HUDEP-2 (cell line): ENCODE measurements around the gene MRPL47.
A peak's percentile ranks its signal among the peaks of the same experiment; 100 is the strongest.

ENCODE experiments used
- DNase-seq, 76 experiments: peaks; one replicate each; lab custom pipeline; 2025; ENCODE audit not compliant: unreplicated experiment in 76 of 76; lab: John Stamatoyannopoulos, UW

MRPL47 gene

DNA sequence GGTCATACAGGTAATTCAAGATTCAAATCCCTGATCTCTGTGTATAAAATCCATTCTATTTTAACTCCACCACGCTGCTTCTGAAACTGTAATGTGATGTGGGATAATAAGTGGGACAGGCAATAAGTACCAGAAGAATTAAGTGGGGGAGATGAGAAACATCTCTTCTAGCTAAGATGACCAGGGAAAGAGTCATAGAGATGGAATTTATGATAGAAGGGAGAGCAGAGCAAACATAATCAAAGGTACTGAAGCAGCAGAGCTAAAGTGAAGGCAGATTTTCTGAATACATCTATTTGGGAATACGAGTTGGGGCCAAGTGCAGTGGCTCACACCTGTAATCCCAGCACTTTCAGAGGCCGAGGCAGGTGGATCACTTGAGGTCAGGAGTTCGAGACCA lies 4.9 kb downstream of the MRPL47 start:
- DNase-seq: no peak

DNA sequence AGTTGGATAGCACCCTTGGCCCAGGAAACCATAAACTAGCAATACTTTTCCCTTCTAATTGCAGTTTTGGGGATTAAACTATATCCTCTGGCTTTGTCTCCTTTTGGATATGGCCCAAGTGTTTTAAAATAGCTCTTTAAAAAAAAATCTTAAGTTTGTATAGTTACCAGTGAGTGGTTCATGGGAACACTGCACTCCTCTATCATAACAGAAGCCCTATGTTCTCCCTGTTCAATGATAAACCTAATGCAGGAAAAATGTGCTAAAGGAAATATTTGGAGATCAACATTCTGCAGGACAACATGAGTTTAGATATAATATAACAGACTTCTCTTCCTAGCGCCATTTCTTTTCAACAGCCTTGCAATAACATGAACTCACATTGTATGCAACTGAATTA lies 13.1 kb downstream of the MRPL47 start:
- no peak for DNase-seq

DNA sequence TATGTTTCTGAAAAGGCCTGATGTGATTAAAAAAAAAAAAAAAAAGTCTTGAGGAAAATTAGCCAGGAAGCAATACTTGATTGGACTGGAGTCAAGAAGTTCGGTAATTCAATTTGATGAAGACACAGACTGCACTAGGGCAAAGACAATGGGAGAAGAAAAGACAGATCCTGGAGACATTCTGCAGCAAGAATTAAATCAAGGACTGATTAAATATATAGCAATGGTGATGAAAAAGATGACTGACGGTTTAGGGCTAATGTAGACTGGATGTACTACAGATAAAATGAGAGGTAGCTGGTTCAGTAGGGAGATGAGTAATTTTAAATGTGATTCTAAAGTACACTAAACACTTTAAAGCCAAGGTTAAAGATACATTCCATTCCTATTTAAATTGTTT lies 13.8 kb downstream of the MRPL47 start:
- no peak for DNase-seq

DNA sequence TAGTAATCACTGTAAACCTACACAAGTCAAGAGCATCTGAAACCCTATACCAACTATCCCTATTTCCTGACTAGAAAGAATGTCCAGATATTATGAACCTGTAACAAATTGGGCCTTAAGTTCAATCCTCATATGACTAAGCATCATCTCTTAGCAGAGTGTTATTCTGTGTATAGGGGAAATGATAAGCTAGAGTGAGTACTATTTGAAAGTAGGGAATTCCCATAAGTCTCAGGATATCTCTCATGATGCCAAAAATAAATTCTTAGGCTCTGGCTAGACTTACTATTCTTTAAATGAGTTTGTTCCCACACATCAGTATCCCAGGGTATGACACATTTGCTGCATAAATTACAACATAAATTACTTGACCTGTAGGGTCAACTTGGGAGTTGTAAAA lies 15.3 kb downstream of the MRPL47 start:
- DNase-seq: no peak

DNA sequence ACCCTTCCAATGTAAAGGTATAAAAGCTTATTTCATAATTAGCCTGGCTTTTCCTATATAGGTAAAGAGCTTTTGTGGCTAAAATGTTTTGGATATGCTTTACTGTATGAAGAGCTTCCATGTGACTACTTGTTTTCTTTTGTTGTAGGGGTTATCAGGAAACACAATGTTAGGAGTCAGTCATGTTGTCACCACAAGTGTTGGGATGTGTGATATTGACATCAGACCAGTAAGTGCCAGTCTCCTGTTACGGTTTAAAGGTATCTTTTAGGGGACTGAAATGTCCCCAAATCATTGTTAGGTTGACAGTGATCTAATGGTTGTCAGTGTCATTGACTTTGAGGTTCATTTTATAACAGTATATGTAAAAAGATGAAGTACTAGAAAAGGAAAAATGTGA lies 23.4 kb downstream of the MRPL47 start:
- peak in 11 of 76 experiments; percentile 5 to 48 (median 24) for DNase-seq

DNA sequence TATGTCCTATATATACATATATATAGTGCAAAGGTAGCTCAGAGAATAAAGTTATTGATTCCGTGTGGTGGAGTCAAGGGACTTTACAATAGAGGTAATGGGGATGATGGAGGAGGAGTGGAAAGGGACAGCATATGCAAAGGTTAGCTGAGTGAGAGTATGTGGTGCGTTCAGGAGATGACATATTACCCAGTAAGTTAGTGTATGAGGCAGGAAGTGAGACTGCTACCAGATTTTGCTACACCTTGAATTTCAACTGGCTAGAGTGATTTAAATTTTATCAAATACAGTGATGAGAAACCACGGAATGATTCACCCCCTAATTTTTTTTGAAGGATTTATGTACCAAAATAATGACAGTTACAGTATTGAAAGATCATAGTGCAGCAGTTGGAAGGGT lies 38.9 kb downstream of the MRPL47 start:
- DNase-seq: no peak

DNA sequence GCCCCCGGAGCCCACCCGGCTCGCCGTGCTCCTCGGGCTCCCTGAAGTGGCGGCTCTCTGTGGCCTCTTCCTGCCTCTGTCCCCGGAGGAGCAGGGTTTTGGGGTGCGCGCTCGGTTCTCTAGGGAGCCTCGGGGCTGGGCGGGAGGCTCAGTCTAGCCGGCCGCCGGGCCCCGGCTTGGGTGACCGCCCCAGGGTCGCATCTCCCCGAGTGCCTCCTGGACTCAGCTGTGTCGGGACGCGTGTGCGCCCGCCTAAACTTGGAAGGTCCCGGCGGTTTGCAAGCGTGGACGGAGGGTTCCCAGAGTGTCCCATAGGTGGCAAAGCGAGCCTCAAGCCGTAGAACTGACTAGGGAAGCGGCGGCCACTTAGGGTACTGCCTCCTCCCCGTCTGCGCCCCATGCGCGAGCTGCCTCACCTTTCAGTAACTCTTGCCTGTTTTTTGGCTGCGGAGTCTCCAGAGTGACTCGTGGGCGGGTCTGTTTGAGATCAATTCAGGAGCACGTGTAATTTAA lies 41.1 kb downstream of the MRPL47 start:
- peak in 73 of 76 experiments; percentile 4 to 75 (median 56) for DNase-seq

DNA sequence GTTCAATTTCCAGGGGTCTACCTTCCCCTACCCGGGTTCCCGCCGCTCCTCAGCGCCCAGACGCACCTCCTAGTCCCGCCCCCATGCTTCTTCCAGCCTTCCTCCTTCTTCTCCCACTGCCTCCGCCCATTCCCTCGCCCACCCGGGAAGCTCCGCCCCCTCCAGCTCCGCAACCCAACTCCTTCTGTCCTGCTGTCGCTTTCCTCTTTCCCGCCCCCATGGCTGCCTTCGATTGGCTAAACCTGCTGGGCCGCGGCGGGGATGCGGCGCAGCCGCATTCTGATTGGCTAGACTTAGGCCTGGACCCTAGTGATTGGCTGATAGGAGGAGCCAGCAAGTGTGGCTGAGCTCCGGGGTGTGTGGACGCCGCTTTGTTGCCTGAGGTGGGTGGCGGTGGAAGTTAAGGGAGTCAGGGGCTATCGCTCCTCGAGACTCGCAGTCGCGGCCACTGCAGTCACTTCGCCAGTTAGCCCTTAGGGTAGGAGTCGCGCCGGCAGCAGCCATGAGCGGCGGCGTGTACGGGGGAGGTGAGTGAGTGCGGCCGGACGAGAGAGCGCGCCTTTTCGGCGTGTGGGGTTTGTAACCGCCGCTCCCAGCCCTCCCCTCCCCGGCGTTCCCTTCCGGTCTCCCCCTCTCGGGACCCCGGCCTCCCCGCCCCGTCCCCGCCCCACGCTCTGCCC lies 41.7 kb downstream of the MRPL47 start, which contains the start of gene ACTL6A:
Gene ACTL6A, plus strand, starts transcription at position 336 of the 680 bp plus-strand sequence. Its CDS starts 167 bp downstream, at position 503.
- peak; percentile 54 to 99 (median 99) for DNase-seq

DNA sequence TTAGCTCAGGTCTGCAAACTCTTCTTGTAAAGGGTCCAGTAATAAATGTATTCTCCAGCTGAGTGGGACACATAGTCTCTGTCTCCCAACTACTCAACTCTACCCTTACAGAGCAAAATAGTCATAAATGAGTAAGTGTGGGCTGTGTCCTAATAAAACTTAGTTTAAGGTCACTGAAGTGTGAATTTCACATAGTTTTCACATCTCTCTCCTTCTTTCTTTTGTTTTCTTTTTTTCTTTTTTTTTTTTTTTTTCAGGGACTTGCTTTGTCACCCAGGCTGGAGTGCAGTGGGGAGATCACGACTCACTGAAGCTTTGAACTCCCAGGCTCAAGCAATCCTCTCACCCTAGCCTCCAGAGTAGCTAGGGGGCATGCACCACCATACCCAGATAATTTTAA lies 43.6 kb downstream of the MRPL47 start:
- DNase-seq: no peak

DNA sequence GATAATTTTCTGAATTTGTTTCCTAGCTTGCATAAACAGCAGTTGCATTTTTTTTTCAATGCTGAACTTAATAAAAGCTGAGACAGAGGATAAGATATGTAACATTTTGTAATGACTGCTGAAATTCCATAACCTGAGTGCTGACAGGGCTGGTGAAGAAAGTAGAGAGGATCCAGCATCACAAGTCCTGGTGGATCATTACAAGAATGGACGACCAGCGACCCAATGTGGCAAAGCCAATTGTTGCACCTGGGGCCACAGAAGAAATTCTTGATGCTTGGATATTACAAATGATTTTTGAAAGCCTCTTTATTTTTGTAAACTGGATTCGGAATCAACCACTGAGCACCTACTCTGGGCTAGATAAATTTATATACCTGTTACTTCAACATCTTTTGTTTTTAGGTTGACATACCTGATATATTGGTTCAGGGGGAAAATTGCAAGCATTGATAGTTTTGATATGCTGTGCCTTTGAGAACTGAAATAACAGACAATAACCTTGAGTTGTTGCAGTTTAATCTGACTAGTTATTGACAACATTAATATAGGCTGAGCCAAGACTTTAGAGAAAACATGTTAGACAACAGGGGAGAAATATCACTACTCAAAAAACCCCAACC lies 45.6 kb downstream of the MRPL47 start:
- peak in 56 of 76 experiments; percentile 1 to 64 (median 31) for DNase-seq

DNA sequence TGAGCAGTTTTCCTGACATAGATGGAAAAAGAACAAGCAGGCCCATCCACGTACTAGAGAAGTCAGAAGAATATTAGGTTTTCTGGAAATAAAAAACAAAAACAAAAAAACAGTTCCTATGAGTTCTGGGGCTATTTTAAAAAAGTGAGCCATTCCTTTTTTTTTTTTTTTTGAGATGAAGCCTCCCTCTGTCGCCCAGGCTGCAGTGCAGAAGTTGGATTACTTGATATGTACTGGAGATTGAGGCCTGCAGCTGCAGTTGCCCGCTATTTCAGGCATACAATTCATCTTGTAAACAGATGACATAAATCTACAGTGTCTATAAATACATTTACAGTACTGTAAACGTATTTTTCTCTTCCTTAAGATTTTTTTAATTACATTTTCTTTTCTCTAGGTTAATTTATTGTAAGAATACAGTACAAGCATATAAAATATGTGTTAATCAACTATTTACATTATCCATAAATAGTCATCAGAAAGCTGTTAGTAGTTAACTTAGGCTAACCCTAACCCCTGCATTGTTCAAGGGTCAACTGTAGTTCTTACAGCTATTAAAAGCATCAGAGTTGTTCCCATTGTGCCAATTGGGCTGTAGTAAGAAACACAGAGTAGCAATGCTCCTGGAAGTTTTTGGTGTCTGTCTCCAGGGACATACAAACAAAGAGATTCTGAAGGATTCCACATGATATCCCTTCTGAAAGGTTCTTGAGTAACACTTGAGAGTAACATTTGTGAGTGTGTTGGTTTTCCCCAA lies 52.9 kb downstream of the MRPL47 start:
- no peak for DNase-seq

DNA sequence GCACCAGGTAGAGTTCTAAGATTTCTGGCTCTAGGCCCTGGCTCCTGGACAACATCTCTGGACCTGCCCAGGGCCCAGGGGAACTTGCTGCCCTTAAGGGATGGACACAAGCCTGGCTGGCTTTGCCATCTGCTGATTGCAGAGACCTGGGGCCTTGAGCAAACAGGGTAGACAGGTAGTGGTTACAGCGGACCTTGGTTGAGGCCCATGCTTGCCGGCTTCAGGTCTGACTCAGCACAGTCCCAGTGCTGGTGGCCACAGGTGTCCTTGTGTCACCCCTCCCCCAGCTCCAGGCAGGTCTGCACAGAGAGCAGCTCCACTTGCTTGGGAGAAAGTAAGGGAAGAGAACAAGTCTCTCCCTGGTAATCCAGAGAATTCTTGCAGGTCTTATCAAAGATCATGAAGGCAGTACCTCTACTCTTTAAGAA lies 57.6 kb downstream of the MRPL47 start:
- no peak for DNase-seq

DNA sequence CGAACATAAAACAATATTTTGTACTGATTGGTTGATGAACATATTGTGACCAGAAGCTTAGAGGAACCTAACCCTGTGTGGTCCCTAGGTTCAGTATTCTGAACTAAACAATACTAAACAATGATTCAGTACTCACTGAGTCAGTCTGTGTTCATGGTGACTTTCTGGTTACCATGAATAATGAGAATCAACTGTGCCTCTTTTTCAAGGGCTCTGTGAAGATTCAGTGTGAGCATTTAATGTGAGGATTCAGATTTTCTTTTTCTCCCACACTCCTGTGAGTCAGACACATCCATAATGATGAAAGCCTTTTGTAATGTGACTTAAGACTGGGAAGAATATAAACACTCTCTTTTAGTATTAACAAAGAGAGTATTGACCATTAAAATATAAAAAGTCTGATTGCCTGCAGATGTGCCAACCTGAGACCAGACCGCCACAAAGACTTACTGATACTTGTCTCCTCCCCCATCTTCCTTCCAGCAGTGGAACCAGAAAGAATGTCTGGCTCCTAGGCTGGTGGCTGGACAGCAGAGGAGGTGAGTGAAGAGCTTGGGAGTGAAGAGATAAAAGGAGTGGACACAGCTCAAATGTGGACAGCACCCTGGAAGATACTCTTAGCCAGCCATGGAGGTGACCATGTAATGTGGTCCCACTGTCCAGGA lies 59.3 kb downstream of the MRPL47 start:
- no peak for DNase-seq

DNA sequence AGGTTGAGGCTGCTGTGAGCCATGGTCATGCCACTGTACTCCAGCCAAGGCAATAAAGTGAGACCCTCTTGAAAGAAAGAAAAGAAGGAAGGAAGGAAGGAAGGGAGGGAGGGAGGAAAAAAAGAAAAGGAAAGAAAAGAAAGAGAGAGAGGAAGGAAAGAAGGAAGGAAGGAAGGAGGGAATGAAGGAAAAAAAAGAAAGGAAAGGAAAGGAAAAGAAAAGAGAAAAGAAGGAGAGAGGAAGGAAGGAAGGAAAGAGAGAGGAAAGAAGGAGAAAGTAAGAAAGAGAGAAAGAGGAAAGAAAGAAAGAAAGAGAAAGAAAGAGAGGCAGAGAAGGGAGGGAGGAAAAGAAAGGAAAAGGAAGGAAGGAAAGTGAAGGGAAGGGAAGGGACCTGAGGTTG lies 62.1 kb downstream of the MRPL47 start:
- no peak for DNase-seq

DNA sequence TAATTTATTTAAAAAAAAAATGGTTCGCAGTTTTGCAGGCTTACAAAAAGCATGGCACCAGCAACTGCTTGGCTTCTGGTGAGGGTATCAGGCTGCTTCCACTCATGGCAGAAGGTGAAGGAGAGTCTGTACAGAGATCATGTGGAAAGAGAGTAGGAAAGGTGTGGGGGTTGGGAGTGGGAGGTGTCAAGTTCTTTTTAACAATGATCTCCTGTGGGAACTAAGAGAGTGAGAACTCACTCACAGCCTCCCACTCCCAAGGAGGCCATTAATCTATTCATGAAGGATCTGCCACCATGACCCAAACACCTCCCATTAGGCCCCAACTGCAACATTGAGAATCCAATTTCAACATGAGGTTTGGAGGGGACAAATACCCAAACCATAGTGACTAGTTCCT lies 62.8 kb downstream of the MRPL47 start:
- DNase-seq: no peak

DNA sequence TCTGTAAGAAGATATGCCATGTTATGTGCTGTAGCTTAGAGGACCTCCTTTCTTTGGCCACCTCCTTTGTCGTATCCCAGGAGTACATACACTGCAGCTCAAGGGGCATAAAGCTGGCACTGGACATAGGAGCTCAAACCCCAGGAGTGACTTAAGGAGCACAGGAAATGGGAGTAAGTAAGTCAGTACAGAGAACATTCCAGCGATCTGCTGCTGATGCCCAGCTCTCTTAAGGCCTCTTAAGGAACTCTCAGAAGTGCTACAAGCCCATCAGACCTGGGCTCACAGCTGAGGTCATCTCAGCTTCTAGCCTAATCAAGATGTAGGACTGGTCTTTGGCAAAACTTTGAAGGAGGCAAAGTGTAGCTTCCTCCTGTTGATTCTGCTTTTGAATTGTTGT lies 63.3 kb downstream of the MRPL47 start:
- no peak for DNase-seq
